PC-3 (cell line): ENCODE results near the gene TWIST2.

Source experiments
- EZH2 ChIP-seq: fragments of 300-600 bp; sonication (generic); IDR thresholded peaks from one replicate; pipeline ENCODE4 v1.6.1; 2017; ENCODE audit warnings: antibody characterized with exemption, mild to moderate bottlenecking, low read length; ENCODE audit not compliant: unreplicated experiment
- EZH2phosphoT487 ChIP-seq: fragments of 300-600 bp; sonication (generic); IDR thresholded peaks from 2 replicates; pipeline ENCODE4 v1.6.1; 2018; ENCODE audit warnings: mild to moderate bottlenecking, antibody characterized with exemption, low read length, borderline replicate concordance
- TF ChIP-seq, protein P1 (sequence below): fragments of 300-600 bp; sonication (generic); conservative IDR thresholded peaks from 2 replicates; pipeline ENCODE4 v1.5.1; 2017; ENCODE audit warnings: antibody characterized with exemption, low read depth, mild to moderate bottlenecking, low read length

DNA sequence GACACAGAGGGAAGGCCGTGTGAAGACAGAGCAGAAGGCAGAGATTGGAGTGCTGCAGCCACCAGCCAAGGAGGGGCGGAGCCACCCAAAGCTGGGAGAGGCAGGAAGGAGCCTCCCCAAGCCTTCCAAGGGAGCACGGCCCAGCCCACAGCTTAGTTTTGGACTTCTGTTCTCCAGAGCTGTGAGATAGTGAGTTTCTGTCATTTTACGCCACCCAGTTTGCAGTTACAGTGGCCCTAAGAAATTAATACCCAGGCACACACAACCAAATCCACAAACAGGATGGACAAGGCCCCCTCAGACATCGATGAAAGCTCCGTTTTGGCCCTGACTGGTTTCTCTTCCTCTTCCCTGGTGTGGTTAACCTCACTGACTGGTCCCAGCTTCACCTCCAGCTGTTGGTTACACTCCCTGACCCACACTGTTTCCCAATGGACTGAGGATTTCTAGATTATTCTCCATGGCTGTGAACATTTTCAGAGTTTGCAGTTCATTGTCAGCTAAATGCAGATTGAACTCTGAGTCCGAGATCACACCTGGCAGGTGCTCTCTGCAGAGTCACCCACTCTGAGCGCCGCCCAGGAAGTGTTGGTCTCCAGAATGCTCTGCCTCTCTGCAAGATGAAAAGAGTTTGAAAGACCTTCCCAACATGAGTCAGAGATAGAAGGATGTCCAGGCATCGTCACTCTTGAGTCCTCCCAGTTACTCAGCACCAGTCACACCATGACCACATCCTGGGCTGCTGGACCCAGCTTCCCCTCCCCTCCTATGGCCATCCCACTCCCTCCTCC is 100.2 kb downstream of the TWIST2 start:
- TF ChIP-seq, protein P1, sequence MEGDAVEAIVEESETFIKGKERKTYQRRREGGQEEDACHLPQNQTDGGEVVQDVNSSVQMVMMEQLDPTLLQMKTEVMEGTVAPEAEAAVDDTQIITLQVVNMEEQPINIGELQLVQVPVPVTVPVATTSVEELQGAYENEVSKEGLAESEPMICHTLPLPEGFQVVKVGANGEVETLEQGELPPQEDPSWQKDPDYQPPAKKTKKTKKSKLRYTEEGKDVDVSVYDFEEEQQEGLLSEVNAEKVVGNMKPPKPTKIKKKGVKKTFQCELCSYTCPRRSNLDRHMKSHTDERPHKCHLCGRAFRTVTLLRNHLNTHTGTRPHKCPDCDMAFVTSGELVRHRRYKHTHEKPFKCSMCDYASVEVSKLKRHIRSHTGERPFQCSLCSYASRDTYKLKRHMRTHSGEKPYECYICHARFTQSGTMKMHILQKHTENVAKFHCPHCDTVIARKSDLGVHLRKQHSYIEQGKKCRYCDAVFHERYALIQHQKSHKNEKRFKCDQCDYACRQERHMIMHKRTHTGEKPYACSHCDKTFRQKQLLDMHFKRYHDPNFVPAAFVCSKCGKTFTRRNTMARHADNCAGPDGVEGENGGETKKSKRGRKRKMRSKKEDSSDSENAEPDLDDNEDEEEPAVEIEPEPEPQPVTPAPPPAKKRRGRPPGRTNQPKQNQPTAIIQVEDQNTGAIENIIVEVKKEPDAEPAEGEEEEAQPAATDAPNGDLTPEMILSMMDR: no peak
- TF ChIP-seq EZH2: no peak
- no peak for TF ChIP-seq EZH2phosphoT487
